Loucy (cell line): Measurements from ENCODE around the gene NXNL1.

Experiments
- CTCF ChIP-seq: fragments of 200-600 bp; sonication (generic); conservative IDR thresholded peaks from 2 replicates; pipeline ENCODE4 v1.5.1; 2014; ENCODE audit warnings: mild to moderate bottlenecking, antibody characterized with exemption, low read length
- EZH2phosphoT487 ChIP-seq: fragments of 200-600 bp; IDR thresholded peaks from 2 replicates; pipeline ENCODE4 v1.6.1; 2018; ENCODE audit warnings: antibody characterized with exemption, mild to moderate bottlenecking, moderate library complexity, borderline replicate concordance

- TF ChIP-seq CTCF (no peak), EZH2phosphoT487 (no peak)
These were observed 40.9 kb downstream of the NXNL1 start, which contains the start of gene MVB12A for GRCh38 chr19:17419621-17420474.
